DOHH2 (cell line): ENCODE measurements around the gene SLC22A15.
"Not testable (repeated sequence)": the region's sequence is repeated elsewhere in the genome, so short reads cannot be mapped to it uniquely, and the experiment has no call there.

Source experiments
- H3F3A ChIP-seq: fragments of 200-600 bp; sonication (generic), shearing (Covaris generic); 2 replicates; pipeline ENCODE4 v1.6.0; 2016; ENCODE audit warnings: antibody characterized with exemption, mild to moderate bottlenecking; ENCODE audit not compliant: control insufficient read depth, insufficient read depth
- H3K27ac ChIP-seq: fragments of 200-600 bp; sonication (generic); 2 replicates; pipeline ENCODE4 v1.5.1; 2014; ENCODE audit warnings: low read depth, mild to moderate bottlenecking, low read length, moderate library complexity
- H3K27me3 ChIP-seq: fragments of 200-600 bp; sonication (generic); 2 replicates; pipeline ENCODE4 v1.6.1; 2014; ENCODE audit warnings: mild to moderate bottlenecking, low read length, mixed read lengths; ENCODE audit not compliant: control insufficient read depth
- H3K36me3 ChIP-seq: fragments of 200-600 bp; sonication (generic); 2 replicates; pipeline ENCODE4 v1.6.1; 2014; ENCODE audit warnings: mild to moderate bottlenecking, low read length, moderate library complexity, mixed read lengths; ENCODE audit not compliant: control insufficient read depth
- H3K4me1 ChIP-seq: fragments of 200-600 bp; sonication (generic); 2 replicates; pipeline ENCODE4 v1.6.1; 2014; ENCODE audit warnings: mild to moderate bottlenecking, low read length, mixed read lengths; ENCODE audit not compliant: control insufficient read depth
- H3K4me2 ChIP-seq: fragments of 200-600 bp; sonication (generic); 2 replicates; pipeline ENCODE4 v1.6.0; 2014; ENCODE audit warnings: mild to moderate bottlenecking, low read length, moderate library complexity
- H3K4me3 ChIP-seq: fragments of 200-600 bp; sonication (generic); 2 replicates; pipeline ENCODE4 v1.5.1; 2014; ENCODE audit warnings: mild to moderate bottlenecking, low read length, mixed read lengths
- H3K79me2 ChIP-seq: fragments of 200-600 bp; sonication (generic); 2 replicates; pipeline ENCODE4 v1.6.1; 2014; ENCODE audit warnings: mild to moderate bottlenecking, low read length, mixed read lengths; ENCODE audit not compliant: control insufficient read depth
- H3K9me2 ChIP-seq: fragments of 200-600 bp; sonication (generic); replicated peaks from 2 replicates; pipeline ENCODE4 v1.6.1; 2014; ENCODE audit warnings: mild to moderate bottlenecking, low read length, mixed read lengths; ENCODE audit not compliant: control insufficient read depth
- H3K9me3 ChIP-seq: fragments of 200-600 bp; sonication (generic); 2 replicates; pipeline ENCODE4 v1.6.1; 2014; ENCODE audit warnings: antibody characterized with exemption, low read length, mixed read lengths; ENCODE audit not compliant: control insufficient read depth, insufficient read depth
- H4K20me1 ChIP-seq: fragments of 200-600 bp; sonication (generic); 2 replicates; pipeline ENCODE4 v1.6.0; 2014; ENCODE audit warnings: low read depth, mild to moderate bottlenecking, antibody characterized with exemption, low read length, moderate library complexity; ENCODE audit not compliant: control insufficient read depth, insufficient read depth
- EZH2phosphoT487 ChIP-seq: fragments of 200-600 bp; sonication (generic); IDR thresholded peaks from 2 replicates; pipeline ENCODE4 v1.6.1; 2017; ENCODE audit warnings: borderline replicate concordance, mild to moderate bottlenecking, antibody characterized with exemption, low read length, moderate library complexity, mixed read lengths
- TF ChIP-seq, protein P1 (sequence below): fragments of 200-600 bp; sonication (generic); IDR thresholded peaks from one replicate; pipeline ENCODE4 v1.5.1; 2014; ENCODE audit warnings: antibody characterized with exemption, mild to moderate bottlenecking, low read depth, low read length; ENCODE audit not compliant: poor library complexity, severe bottlenecking

The SLC22A15 gene

DNA sequence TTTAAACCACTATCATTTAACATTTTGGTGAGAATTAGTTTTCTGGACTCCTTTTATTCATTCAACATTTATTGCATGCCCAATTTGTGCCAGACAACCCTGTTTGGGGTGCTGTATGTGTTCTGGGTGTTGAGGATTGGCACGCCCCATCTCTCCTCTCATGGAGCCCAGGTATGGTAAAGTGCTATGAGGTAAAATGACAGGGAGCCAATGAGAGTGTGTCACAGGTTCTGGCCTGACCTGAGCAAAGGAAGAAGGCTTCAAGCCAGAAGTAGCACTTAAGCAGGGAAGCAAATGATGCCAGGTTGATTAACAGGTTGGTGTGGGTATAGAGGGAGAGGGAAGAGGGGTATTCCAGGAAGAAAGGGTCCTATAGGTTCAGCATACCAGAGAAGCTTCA lies 21.1 kb upstream of the SLC22A15 start:
- TF ChIP-seq EZH2phosphoT487: no peak
- TF ChIP-seq, protein P1, sequence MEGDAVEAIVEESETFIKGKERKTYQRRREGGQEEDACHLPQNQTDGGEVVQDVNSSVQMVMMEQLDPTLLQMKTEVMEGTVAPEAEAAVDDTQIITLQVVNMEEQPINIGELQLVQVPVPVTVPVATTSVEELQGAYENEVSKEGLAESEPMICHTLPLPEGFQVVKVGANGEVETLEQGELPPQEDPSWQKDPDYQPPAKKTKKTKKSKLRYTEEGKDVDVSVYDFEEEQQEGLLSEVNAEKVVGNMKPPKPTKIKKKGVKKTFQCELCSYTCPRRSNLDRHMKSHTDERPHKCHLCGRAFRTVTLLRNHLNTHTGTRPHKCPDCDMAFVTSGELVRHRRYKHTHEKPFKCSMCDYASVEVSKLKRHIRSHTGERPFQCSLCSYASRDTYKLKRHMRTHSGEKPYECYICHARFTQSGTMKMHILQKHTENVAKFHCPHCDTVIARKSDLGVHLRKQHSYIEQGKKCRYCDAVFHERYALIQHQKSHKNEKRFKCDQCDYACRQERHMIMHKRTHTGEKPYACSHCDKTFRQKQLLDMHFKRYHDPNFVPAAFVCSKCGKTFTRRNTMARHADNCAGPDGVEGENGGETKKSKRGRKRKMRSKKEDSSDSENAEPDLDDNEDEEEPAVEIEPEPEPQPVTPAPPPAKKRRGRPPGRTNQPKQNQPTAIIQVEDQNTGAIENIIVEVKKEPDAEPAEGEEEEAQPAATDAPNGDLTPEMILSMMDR: no peak
- Histone ChIP-seq H3F3A (no peaks in the 10 kb centered on the region), H3K4me3 (no peak overlapping the region), H3K4me1 (peaks cover 6% of the 10 kb centered on the region), H3K27ac (no peak overlapping the region), H3K4me2 (no peak overlapping the region), H3K36me3 (no peaks in the 10 kb centered on the region; the same call in 1 of the 2 replicates), H4K20me1 (no peaks in the 10 kb centered on the region), H3K9me3 (no peaks in the 10 kb centered on the region), H3K27me3 (no peaks in the 10 kb centered on the region; the same call in 1 of the 2 replicates), H3K79me2 (no peaks in the 10 kb centered on the region), H3K9me2 (no peaks in the 10 kb centered on the region)

DNA sequence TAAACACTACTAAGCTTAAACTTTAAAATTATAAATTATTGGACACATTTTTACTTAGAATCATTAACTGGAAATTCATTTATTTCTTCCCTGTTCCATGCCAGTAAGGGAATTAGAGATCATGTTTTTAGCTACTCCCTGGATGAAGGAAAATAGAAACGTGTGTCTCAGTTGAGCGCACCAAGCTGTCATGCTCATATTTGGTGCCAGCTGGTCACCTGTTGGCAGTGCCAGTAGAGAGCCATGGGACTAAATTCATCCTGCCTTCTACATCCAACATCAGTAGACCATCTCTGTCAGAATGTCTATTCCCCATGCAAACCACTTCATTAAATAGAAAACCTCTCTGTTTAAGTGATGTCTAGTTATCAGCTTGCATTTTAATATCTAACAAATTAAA lies 17.4 kb upstream of the SLC22A15 start:
- H3K36me3 ChIP-seq: no peaks in the 10 kb centered on the region
- no peak for TF ChIP-seq EZH2phosphoT487
- TF ChIP-seq, protein P1: no peak
- H3K9me3 ChIP-seq: no peaks in the 10 kb centered on the region
- no peak overlapping the region for H3K4me3 ChIP-seq
- no peaks in the 10 kb centered on the region for H3K9me2 ChIP-seq
- no peaks in the 10 kb centered on the region for H3K79me2 ChIP-seq
- no peaks in the 10 kb centered on the region for H4K20me1 ChIP-seq
- no peak overlapping the region for H3K27ac ChIP-seq
- no peaks in the 10 kb centered on the region for H3F3A ChIP-seq
- no peaks in the 10 kb centered on the region for H3K4me1 ChIP-seq
- no peaks in the 10 kb centered on the region; the same call in 1 of the 2 replicates for H3K27me3 ChIP-seq
- no peak overlapping the region for H3K4me2 ChIP-seq

DNA sequence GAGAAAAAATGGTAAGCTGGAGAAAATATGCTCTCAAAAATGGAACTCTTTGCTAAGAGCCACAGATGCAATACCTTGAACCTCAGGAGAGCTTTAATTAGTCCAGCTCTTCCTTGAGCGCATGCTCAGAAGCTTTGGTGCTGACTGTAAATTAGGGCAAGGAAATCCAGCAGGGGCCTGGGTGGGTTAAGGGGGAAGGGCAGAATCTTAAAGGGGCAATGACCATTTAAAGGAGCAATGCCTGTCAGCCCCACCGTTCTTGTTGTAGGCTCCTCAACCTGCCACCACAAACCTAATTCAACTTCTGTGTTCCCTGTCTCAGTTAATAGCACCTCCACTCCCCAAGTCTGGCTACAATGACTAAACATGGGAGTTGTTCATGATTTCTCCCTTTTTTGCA lies 6.8 kb upstream of the SLC22A15 start:
- Histone ChIP-seq H3K4me2 (no peak overlapping the region), H3K27ac (no peak overlapping the region), H3K9me3 (no peaks in the 10 kb centered on the region), H4K20me1 (no peaks in the 10 kb centered on the region), H3K9me2 (no peaks in the 10 kb centered on the region), H3F3A (no peaks in the 10 kb centered on the region), H3K79me2 (no peaks in the 10 kb centered on the region), H3K27me3 (peaks cover 11% of the 10 kb centered on the region), H3K4me3 (no peak overlapping the region), H3K4me1 (no peaks in the 10 kb centered on the region), H3K36me3 (no peaks in the 10 kb centered on the region)
- no peak for TF ChIP-seq EZH2phosphoT487
- TF ChIP-seq, protein P1: no peak

DNA sequence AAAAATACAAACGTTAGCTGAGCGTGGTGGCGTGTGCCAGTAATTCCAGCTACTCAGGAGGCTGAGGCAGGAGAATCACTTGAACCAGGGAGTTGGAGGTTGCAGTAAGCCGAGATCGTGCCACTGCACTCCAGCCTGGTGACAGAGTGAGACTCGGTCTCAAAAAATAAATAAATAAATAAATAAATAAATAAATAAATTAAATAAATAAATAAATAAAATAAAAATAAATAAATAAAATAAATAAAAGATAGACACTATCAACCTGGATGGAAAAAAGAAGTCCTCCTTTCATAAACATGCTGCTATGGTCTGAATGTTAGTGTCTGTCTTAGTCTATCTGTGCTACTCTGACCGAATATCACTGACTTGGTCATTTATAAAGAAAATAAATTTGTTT lies 4.5 kb upstream of the SLC22A15 start:
- H4K20me1 ChIP-seq, H3F3A ChIP-seq, H3K9me2 ChIP-seq, H3K9me3 ChIP-seq, H3K79me2 ChIP-seq, H3K27ac ChIP-seq, H3K4me2 ChIP-seq, H3K36me3 ChIP-seq, H3K4me3 ChIP-seq, H3K4me1 ChIP-seq: not testable (repeated sequence)
- peaks cover 23% of the 10 kb centered on the region for H3K27me3 ChIP-seq
